ENCODE data around the gene FHL2. TPM values are rescaled to one million over a fixed set of nuclear protein-coding genes. Genes with fewer than 3 reads are reported as not detected.
A peak's percentile ranks its signal among the peaks of the same experiment; 100 is the strongest.

FHL2 gene
- total and polyA plus RNA-seq, 4 donors, result 3.9 to 9.0 (median 6.5) TPM

- no peak overlapping the region for H3K4me3 ChIP-seq (ENCODE audit: low read depth in 1 of 3, low read length in 3 of 3)
- no peaks in the 10 kb centered on the region for H3K36me3 ChIP-seq (ENCODE audit: control insufficient read depth in 4 of 4, insufficient read depth in 3 of 4, low read depth in 1 of 4, low read length in 3 of 4)
- TF ChIP-seq JUND (IDR thresholded peaks at IDR 0.05) (no peak), RXRA (IDR thresholded peaks at IDR 0.05) (no peak)
- peaks cover 0 to 2% (median 0%) of the 10 kb centered on the region in 4 donors for H3K4me1 ChIP-seq (ENCODE audit: control insufficient read depth in 4 of 4, insufficient read depth in 4 of 4, low read length in 3 of 4)
- WGBS, result 88% methylated on average over 2 of the region's 2 CpGs
- DNase-seq (ENCODE audit: low spot score), result no peak
- H3K9me3 ChIP-seq (ENCODE audit: control insufficient read depth in 4 of 4, low read length in 3 of 4), result no peaks in the 10 kb centered on the region
- no peaks in the 10 kb centered on the region for H3K27me3 ChIP-seq (ENCODE audit: control insufficient read depth in 4 of 4, insufficient read depth in 4 of 4, low read length in 3 of 4)
- H3K9ac ChIP-seq (ENCODE audit: low read depth in 1 of 2, low read length in 2 of 2), result no peak overlapping the region
- no peak overlapping the region for H3K27ac ChIP-seq (ENCODE audit: low read depth in 1 of 2, low read length in 2 of 2)
Measured at GRCh38 chr2:105432044-105432399, 33.2 kb upstream of the FHL2 start.

DNA sequence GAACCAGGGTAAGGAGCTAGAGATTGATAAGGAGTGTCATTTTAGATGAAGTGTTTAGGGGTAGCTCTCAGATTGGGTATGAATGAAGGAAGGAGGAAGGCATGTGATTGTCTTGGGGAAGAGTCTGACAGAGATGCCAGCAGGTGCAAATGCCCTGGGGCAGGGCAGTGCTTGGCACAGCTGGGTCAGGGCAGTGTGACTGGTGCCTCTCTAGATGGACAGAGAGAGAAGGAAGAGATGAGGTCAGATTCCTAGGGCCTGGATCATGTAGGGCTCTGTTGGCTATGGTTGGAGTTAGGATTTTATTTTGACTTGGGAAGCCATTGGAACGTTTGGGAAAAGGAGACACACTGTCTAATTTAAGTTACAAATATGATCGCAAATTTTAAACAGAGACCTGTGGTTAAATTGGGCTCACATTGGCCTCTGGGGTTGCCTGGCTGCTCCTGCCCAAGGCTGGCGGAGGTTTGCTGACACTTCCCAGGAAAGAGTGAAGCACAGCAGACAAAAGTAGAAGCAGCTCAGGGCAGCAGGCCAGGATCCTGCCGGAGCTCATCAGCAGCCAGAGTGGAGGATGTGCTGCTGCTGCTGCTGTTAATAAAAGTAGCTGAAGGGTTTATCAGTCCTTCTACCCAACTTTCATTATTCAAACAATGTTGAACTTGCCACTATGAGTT lies 32.7 kb upstream of the FHL2 start:
- 69% methylated on average over 4 of the region's 4 CpGs for WGBS
- Histone ChIP-seq H3K9me3 (ENCODE audit: control insufficient read depth in 4 of 4, low read length in 3 of 4) (no peaks in the 10 kb centered on the region), H3K9ac (ENCODE audit: low read depth in 1 of 2, low read length in 2 of 2) (no peak overlapping the region), H3K27me3 (ENCODE audit: control insufficient read depth in 4 of 4, insufficient read depth in 4 of 4, low read length in 3 of 4) (no peaks in the 10 kb centered on the region), H3K27ac (ENCODE audit: low read depth in 1 of 2, low read length in 2 of 2) (peak overlapping the region in 1 of 2 donors; percentile 45), H3K36me3 (ENCODE audit: control insufficient read depth in 4 of 4, insufficient read depth in 3 of 4, low read depth in 1 of 4, low read length in 3 of 4) (no peaks in the 10 kb centered on the region), H3K4me1 (ENCODE audit: control insufficient read depth in 4 of 4, insufficient read depth in 4 of 4, low read length in 3 of 4) (peaks cover 0 to 2% (median 0%) of the 10 kb centered on the region in 4 donors), H3K4me3 (ENCODE audit: low read depth in 1 of 3, low read length in 3 of 3) (no peak overlapping the region)
- DNase-seq (ENCODE audit: low spot score), result no peak
- TF ChIP-seq CTCF (IDR thresholded peaks at IDR 0.05; ENCODE audit: low read depth, low read length, missing input control), result no peak
- TF ChIP-seq ATF3 (IDR thresholded peaks at IDR 0.05), result no peak
- no peak for TF ChIP-seq RXRA (IDR thresholded peaks at IDR 0.05)
- TF ChIP-seq JUND (IDR thresholded peaks at IDR 0.05), result no peak
- no peak for TF ChIP-seq FOXA1 (IDR thresholded peaks at IDR 0.05)
- no peak for TF ChIP-seq RAD21 (IDR thresholded peaks at IDR 0.05)
- no peak for TF ChIP-seq GABPA (IDR thresholded peaks at IDR 0.05 in 1 of 2, conservative IDR thresholded peaks at IDR 0.05 in 1 of 2)
- no peak for TF ChIP-seq TAF1 (conservative IDR thresholded peaks at IDR 0.05)
- TF ChIP-seq HNF4G (IDR thresholded peaks at IDR 0.05), result no peak
- TF ChIP-seq NR2F2 (IDR thresholded peaks at IDR 0.05), result no peak
- no peak for TF ChIP-seq REST (IDR thresholded peaks at IDR 0.05)
- TF ChIP-seq FOXA2 (IDR thresholded peaks at IDR 0.05), result no peak
- no peak for TF ChIP-seq EGR1 (IDR thresholded peaks at IDR 0.05; ENCODE audit: low read depth in 2 of 2)
- TF ChIP-seq, protein P1, sequence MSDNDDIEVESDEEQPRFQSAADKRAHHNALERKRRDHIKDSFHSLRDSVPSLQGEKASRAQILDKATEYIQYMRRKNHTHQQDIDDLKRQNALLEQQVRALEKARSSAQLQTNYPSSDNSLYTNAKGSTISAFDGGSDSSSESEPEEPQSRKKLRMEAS (IDR thresholded peaks at IDR 0.05), result no peak
- no peak for TF ChIP-seq YY1 (IDR thresholded peaks at IDR 0.05)
- no peak for TF ChIP-seq HNF4A (conservative IDR thresholded peaks at IDR 0.05)
- no peak for TF ChIP-seq SP1 (IDR thresholded peaks at IDR 0.05)
